Measurements from ENCODE around the gene ARPC1B.
A peak's percentile ranks its signal among the peaks of the same experiment; 100 is the strongest.
"Not testable (repeated sequence)": the region's sequence is repeated elsewhere in the genome, so short reads cannot be mapped to it uniquely, and the experiment has no call there.

The ARPC1B gene

GRCh38 chr7:99374111-99375064 lies at the start of gene ARPC1B:
TSS of gene ARPC1B (plus strand) at chr7:99374730. CDS start at chr7:99385715, 10,985 bp downstream.
- no peak for DNase-seq (ENCODE audit: low read depth, low spot score)

- no peak for DNase-seq (ENCODE audit: low read depth, low spot score)
Measured at GRCh38 chr7:99325001-99325493, 49.5 kb upstream of the ARPC1B start.

- DNase-seq (ENCODE audit: low read depth, low spot score): peak; percentile 72
Measured at GRCh38 chr7:99325592-99326407, 48.7 kb upstream of the ARPC1B start, which contains the start of gene ARPC1A. TSS of gene ARPC1A (plus strand) at chr7:99325898. CDS start at chr7:99333354, 7,456 bp downstream.

DNA sequence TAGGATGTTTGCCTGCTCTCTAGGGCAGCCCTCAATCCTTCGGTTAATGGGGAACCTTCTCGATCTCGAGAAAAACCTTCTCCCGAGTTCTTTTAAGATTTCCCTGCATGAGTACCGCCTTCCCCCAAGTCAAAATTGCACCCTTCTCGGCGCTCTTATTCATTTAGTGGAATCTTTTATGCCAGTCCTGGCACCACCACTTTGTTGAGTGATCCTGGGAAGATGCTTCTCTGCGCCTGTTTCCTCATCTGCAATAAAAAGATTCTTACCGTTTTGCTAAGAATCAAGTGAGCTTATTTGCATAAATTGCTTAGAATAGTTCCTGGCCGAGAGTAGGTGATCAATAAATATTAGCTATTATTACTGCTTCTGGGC lies 48.1 kb upstream of the ARPC1B start:
- no peak for DNase-seq (ENCODE audit: low read depth, low spot score)

GRCh38 chr7:99330314-99330961 lies 44.1 kb upstream of the ARPC1B start:
- peak; percentile 15 for DNase-seq (ENCODE audit: low read depth, low spot score)

DNA sequence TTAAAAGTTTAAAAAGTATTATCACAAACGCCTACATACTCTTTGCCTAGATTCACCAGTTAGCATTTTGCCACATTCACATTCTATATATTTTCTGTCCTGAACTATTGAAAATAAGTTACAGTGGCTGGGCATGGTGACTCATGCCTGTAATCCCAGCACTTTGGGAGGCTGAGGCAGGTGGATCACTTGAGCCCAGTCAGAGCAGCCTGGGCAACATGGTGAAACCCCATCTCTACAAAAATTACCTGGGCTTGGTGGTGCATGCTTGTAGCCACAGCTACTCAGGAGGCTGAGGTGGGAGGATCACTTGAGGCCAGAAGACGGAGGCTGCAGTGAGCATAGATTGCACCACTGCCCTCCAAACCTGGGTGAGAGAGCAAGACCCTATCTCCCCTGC lies 43.5 kb upstream of the ARPC1B start:
- DNase-seq (ENCODE audit: low read depth, low spot score): no peak

GRCh38 chr7:99339595-99339994 lies 34.9 kb upstream of the ARPC1B start:
- no peak for DNase-seq (ENCODE audit: low read depth, low spot score)

GRCh38 chr7:99340659-99341058 lies 33.9 kb upstream of the ARPC1B start:
- DNase-seq (ENCODE audit: low read depth, low spot score): no peak

GRCh38 chr7:99344061-99344647 lies 30.4 kb upstream of the ARPC1B start:
- no peak for DNase-seq (ENCODE audit: low read depth, low spot score)

- not testable (repeated sequence) for DNase-seq (ENCODE audit: low read depth, low spot score)
Measured at GRCh38 chr7:99350641-99351040, 23.9 kb upstream of the ARPC1B start.

- no peak for DNase-seq (ENCODE audit: low read depth, low spot score)
Measured at GRCh38 chr7:99352247-99352646, 22.3 kb upstream of the ARPC1B start.

DNA sequence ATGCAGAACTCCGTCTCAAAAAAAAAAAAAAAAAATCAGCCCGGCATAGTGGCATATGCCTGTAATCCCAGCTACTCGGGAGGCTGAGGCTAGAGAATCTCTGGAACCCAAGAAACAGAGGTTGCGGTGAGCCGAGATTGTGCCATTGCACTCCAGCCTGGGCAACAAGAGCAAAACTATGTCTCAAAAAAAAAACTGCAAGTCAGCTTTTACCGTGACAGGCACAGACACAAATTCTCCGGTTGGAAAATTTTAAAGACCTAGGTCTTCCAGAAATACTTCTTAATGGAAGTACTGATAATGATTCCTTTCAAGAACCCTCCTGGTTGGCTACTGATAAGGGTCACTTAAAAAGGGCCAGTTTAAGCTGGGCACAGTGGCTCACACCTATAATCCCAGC lies 19.4 kb upstream of the ARPC1B start:
- no peak for DNase-seq (ENCODE audit: low read depth, low spot score)

- DNase-seq (ENCODE audit: low read depth, low spot score): no peak
Measured at GRCh38 chr7:99357701-99358490, 16.6 kb upstream of the ARPC1B start.

GRCh38 chr7:99358521-99358920 lies 16.0 kb upstream of the ARPC1B start:
- DNase-seq (ENCODE audit: low read depth, low spot score): not testable (repeated sequence)

DNA sequence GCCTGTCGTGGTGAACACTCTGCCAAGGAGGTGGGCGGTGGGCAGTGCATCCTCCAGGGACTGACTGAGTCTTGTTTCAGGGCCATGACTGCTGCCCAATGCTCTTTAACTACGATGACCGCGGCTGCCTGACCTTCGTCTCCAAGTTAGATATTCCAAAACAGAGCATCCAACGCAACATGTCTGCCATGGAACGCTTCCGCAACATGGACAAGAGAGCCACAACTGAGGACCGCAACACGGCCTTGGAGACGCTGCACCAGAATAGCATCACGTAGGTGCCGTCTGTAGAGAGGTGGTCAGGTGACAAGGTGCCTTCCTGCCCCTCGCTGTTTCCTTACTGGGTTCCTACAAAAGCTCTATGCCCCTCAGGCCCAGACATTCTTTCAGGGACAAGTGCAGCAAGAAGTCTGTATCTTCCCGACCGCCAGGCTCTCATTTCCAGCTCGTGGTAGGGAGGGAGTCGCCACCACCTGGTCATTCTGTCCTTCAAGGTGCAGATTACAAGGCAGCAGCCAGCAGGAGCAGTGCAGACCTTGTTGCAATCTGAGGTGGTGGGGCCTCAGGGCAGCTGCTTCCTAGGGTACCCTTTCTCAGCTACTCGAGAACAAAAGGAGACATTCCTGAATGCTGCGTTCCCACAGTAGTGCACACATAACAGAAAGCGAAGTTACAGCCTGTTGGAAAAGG lies 14.9 kb upstream of the ARPC1B start:
- no peak for DNase-seq (ENCODE audit: low read depth, low spot score)

DNA sequence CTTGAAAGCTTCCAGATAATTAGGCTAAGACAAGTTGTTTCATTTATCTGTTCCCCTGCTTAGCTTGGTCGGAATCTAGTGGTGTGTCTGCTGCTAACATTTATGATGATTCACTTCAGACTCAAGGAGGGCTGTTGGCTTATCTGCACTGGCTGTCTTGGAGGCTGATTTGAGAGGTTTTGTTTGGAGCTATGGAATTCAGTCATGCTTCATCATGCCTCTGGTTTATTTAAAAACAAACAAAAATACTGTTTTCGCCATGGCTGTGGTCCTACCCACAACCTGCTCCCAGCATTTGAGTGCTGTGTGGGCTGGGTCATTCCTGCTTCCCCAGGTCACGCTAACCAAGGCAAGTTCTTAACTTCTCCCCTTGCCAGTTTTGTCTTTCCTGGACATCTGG lies 11.7 kb upstream of the ARPC1B start:
- DNase-seq (ENCODE audit: low read depth, low spot score): no peak

DNA sequence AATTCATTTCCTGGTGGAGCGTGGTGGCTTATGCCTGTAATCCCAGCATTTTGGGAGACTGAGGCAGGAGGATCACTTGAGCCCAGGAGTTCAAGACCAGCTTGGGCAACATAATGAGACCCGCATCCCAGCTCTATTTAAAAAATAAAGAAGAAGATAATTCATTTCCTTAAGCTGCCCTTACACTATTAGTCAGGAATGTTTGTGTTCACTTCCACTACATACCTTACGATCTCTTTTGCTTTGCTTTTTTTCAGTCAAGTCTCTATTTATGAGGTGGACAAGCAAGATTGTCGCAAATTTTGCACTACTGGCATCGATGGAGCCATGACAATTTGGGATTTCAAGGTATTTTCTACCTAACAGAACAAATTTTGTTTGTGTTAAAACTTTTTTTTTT lies 11.2 kb upstream of the ARPC1B start:
- DNase-seq (ENCODE audit: low read depth, low spot score): no peak

DNA sequence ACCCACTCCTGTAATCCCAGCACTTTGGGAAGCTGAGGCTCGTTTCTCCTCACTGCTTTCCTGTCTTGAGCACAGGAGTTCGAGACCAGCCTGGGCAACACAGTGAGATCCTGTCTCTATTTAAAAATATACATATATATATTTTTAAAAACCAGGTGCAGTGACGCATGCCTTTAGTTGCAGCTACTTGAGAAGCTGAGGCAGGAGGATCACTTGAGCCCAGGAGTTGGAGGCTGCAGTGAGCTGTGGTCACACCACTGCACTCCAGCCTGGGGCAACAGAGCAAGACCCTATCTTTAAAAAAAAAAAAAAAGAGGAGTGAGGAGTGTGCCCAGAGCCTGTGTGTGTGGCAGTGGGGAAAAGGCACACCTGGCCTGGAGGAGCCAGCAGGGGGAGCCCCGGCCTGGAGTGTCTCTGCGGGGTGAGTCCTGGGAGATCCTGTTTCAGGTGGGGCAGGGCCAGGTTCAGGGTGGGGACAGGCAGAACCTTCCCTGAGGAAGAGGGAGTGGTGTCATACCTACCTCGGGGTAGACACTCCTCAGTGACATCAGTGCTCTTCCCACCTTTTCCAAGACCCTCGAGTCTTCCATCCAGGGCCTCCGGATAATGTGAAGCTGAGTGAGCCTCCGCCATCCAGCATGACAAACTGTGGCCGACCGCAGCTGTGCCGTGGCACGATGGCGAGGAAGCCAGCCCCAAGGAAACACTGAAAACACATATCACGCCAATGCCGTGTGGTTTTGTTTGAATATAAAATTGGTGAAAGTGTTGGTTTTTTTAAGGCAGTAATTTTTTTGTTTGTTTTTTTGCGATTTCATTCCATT lies 9.0 kb upstream of the ARPC1B start:
- no peak for DNase-seq (ENCODE audit: low read depth, low spot score)

DNA sequence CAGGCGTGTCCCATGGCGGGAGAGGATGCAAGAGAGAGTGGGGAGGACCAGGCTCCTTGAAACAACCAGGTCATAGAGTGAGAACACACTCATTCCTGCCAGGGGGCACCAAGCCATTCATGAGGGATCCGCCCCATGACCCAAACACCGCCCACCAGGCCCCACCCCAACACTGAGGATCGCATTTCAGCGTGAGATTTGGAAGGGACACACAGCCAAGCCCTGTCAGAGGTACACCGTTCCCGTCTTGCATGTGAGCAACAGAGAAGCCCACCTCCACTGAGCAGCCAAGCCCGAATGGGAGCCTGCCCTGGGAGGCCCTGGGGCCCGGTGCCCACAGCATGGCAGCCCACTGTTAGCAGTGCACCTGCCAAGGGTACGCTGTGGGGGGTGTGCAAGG lies 7.9 kb upstream of the ARPC1B start:
- no peak for DNase-seq (ENCODE audit: low read depth, low spot score)

Data from smooth muscle cell of the brain vasculature (primary cell).